Activated CD8-positive, alpha-beta T cell treated with anti-CD3 and anti-CD28 coated beads for 36 hours (primary cell): ENCODE data around the gene IL21R. TPM values are rescaled to one million over a fixed set of nuclear protein-coding genes. Genes with fewer than 3 reads are reported as not detected.
"Not testable (repeated sequence)": the region's sequence is repeated elsewhere in the genome, so short reads cannot be mapped to it uniquely, and the experiment has no call there.

Source experiments
- ATAC-seq: fragments of 200-7000 bp; cut with Tn5 transposase; one replicate; pipeline ENCODE4 v1.10.0; 2021; ENCODE audit warnings: mild to moderate bottlenecking, moderate library complexity
- CTCF ChIA-PET: fragments of 350-600 bp; sonication (Branson Sonifier 250); formaldehyde crosslinking; loops from one replicate; lab custom pipeline; 2021; ENCODE audit warnings: antibody characterized with exemption; lab: Charles Lee
- POLR2A ChIA-PET: fragments of 350-600 bp; sonication (Branson Sonifier 250); formaldehyde crosslinking; loops from one replicate; lab custom pipeline; 2021; ENCODE audit warnings: antibody characterized with exemption; lab: Charles Lee
- DNase-seq: peaks from one replicate; pipeline ENCODE4 v3.0.0-alpha.2; 2020
- H3K27ac Mint-ChIP-seq: one replicate; pipeline ENCODE4 v1.8.0; 2021; ENCODE audit warnings: mild to moderate bottlenecking, mixed read lengths
- H3K27me3 Mint-ChIP-seq: one replicate; pipeline ENCODE4 v1.8.0; 2021; ENCODE audit warnings: mixed read lengths
- H3K36me3 Mint-ChIP-seq: one replicate; pipeline ENCODE4 v1.8.0; 2021; ENCODE audit warnings: low read depth, mixed read lengths
- H3K4me1 Mint-ChIP-seq: one replicate; pipeline ENCODE4 v1.8.0; 2021; ENCODE audit warnings: low read depth, mixed read lengths
- H3K4me3 Mint-ChIP-seq: one replicate; pipeline ENCODE4 v1.8.0; 2021; ENCODE audit warnings: mild to moderate bottlenecking, moderate library complexity, mixed read lengths
- H3K9me3 Mint-ChIP-seq: one replicate; pipeline ENCODE4 v1.8.0; 2021; ENCODE audit warnings: mixed read lengths
- CTCF ChIP-seq: fragments of 200-600 bp; IDR thresholded peaks from one replicate; pipeline ENCODE4 v1.8.0; 2022; ENCODE audit warnings: antibody characterized with exemption, mild to moderate bottlenecking
- intact Hi-C: fragments of 100-400 bp; cut with micrococcal nuclease; formaldehyde crosslinking; loops from one replicate; pipeline ENCODE4 v1.10.0; 2022
- total RNA-seq, 2 experiments: library from RNA; stranded (reverse); gene quantifications; one replicate each; pipeline ENCODE4 v1.2.3, GENCODE V29; 2021

IL21R gene
- total RNA-seq, 2 experiments from 2014 or later = 95.6 to 97.2 TPM

GRCh38 chr16:27389272-27389961, 12.6 kb upstream of the IL21R start:
- H3K36me3 Mint-ChIP-seq = peaks cover 13% of the 10 kb centered on the region
- peaks cover 32% of the 10 kb centered on the region for H3K9me3 Mint-ChIP-seq

GRCh38 chr16:27390151-27390550, 11.8 kb upstream of the IL21R start:
- CTCF ChIA-PET = interaction anchor here (1.2 kb wide), 1 partner anchor 16 kb away, joined by 3 read pairs; no protein-coding TSS in a partner anchor
- Mint-ChIP-seq H3K9me3 (peaks cover 37% of the 10 kb centered on the region), H3K27ac (no peak overlapping the region), H3K4me1 (peaks cover 27% of the 10 kb centered on the region), H3K27me3 (no peaks in the 10 kb centered on the region), H3K36me3 (peaks cover 17% of the 10 kb centered on the region), H3K4me3 (no peak overlapping the region)
- no peak for ATAC-seq
- no peak for DNase-seq
- POLR2A ChIA-PET = interaction anchor here (1.0 kb wide), 1 partner anchor 15 kb away, joined by 3 read pairs; no protein-coding TSS in a partner anchor
- intact Hi-C loops = no loop called here
- TF ChIP-seq CTCF = no peak

More at GRCh38 chr16:27389272-27389961, 12.6 kb upstream of the IL21R start:
- intact Hi-C loops = no loop called here
- ATAC-seq = no peak
- TF ChIP-seq CTCF = no peak
- H3K27ac Mint-ChIP-seq = no peak overlapping the region
- no peaks in the 10 kb centered on the region for H3K27me3 Mint-ChIP-seq
- DNase-seq = no peak
- H3K4me1 Mint-ChIP-seq = peaks cover 24% of the 10 kb centered on the region
- CTCF ChIA-PET = interaction anchor here (1.2 to 2.7 kb wide), 2 partner anchors 16 to 22 kb away, joined by 3 to 9 read pairs; no protein-coding TSS in a partner anchor
- no peak overlapping the region for H3K4me3 Mint-ChIP-seq
- POLR2A ChIA-PET = interaction anchor here (6.4 kb wide), 1 partner anchor 13 kb away, joined by 51 read pairs; the partner anchor contains the start of gene IL21R

- H3K36me3 Mint-ChIP-seq = peaks cover 17% of the 10 kb centered on the region
Observed at GRCh38 chr16:27392671-27393070, 9.3 kb upstream of the IL21R start.

GRCh38 chr16:27394516-27394915, 7.5 kb upstream of the IL21R start:
- intact Hi-C loops = no loop called here
- no peak for ATAC-seq
- POLR2A ChIA-PET = interaction anchor here (1.0 kb wide), 1 partner anchor 19 kb away, joined by 3 read pairs; no protein-coding TSS in a partner anchor
- DNase-seq = no peak
- H3K36me3 Mint-ChIP-seq = peaks cover 16% of the 10 kb centered on the region
- TF ChIP-seq CTCF = no peak
- no peaks in the 10 kb centered on the region for H3K27me3 Mint-ChIP-seq
- H3K27ac Mint-ChIP-seq = no peak overlapping the region
- H3K4me1 Mint-ChIP-seq = peaks cover 28% of the 10 kb centered on the region
- peaks cover 39% of the 10 kb centered on the region for H3K9me3 Mint-ChIP-seq
- H3K4me3 Mint-ChIP-seq = no peak overlapping the region
- CTCF ChIA-PET = no interaction called here

More at GRCh38 chr16:27392671-27393070, 9.3 kb upstream of the IL21R start:
- TF ChIP-seq CTCF = no peak
- no peak for ATAC-seq
- intact Hi-C loops = no loop called here
- H3K27me3 Mint-ChIP-seq = no peaks in the 10 kb centered on the region
- ChIA-PET CTCF (interaction anchor here (0.8 to 2.2 kb wide), 4 partner anchors 8 to 283 kb away, joined by 3 to 7 read pairs (median 4); no protein-coding TSS in a partner anchor), POLR2A (interaction anchor here (1.1 to 2.1 kb wide), 2 partner anchors 8 to 10 kb away, joined by 3 to 9 read pairs; partner anchors contain the start of gene IL21R)
- no peak overlapping the region for H3K4me3 Mint-ChIP-seq
- no peak for DNase-seq
- peaks cover 41% of the 10 kb centered on the region for H3K9me3 Mint-ChIP-seq
- H3K4me1 Mint-ChIP-seq = peaks cover 27% of the 10 kb centered on the region
- H3K27ac Mint-ChIP-seq = no peak overlapping the region

- H3K4me3 Mint-ChIP-seq, ATAC-seq, intact Hi-C loops, H3K27me3 Mint-ChIP-seq, DNase-seq: not testable (repeated sequence)
- ChIA-PET POLR2A (interaction anchor here (0.6 to 10.5 kb wide), 9 partner anchors 9 to 377 kb away, joined by 3 to 145 read pairs (median 6); no protein-coding TSS in a partner anchor), CTCF (interaction anchor here (1.0 to 1.5 kb wide), 2 partner anchors 11 to 23 kb away, joined by 4 to 6 read pairs; no protein-coding TSS in a partner anchor)
- Mint-ChIP-seq H3K27ac (peak overlapping the region; percentile 24), H3K4me1 (peaks cover 40% of the 10 kb centered on the region), H3K36me3 (peaks cover 22% of the 10 kb centered on the region), H3K9me3 (peaks cover 18% of the 10 kb centered on the region)
Observed at GRCh38 chr16:27398341-27398893, 3.6 kb upstream of the IL21R start.
